GM19395 (cell line): ENCODE results near the gene RIOK3.
"Not testable (repeated sequence)": the region's sequence is repeated elsewhere in the genome, so short reads cannot be mapped to it uniquely, and the experiment has no call there.

Source experiments
- ATAC-seq: cut with Tn5 transposase; IDR thresholded peaks from one replicate; pipeline ENCODE4 v1.9.1; 2021; ENCODE audit warnings: mild to moderate bottlenecking, moderate library complexity; ENCODE audit not compliant: unreplicated experiment

The RIOK3 gene

GRCh38 chr18:23494992-23495391 lies 41.9 kb downstream of the RIOK3 start:
- ATAC-seq = no peak

GRCh38 chr18:23495723-23496440 lies 42.8 kb downstream of the RIOK3 start:
- no peak for ATAC-seq

- no peak for ATAC-seq
These were observed 45.0 kb downstream of the RIOK3 start for GRCh38 chr18:23498117-23498516.

- peak; percentile 55 for ATAC-seq
These were observed 45.8 kb downstream of the RIOK3 start for GRCh38 chr18:23498877-23499276.

GRCh38 chr18:23499291-23499781 lies 46.2 kb downstream of the RIOK3 start:
- no peak for ATAC-seq

- ATAC-seq = no peak
These were observed 48.5 kb downstream of the RIOK3 start for GRCh38 chr18:23501626-23502025.

- ATAC-seq = no peak
These were observed 49.5 kb downstream of the RIOK3 start for GRCh38 chr18:23502516-23503037.

GRCh38 chr18:23503038-23503962 lies 50.2 kb downstream of the RIOK3 start, which contains the start of gene RMC1:
Gene RMC1, plus strand, starts transcription at chr18:23503511. Its CDS starts 108 bp downstream, at chr18:23503619.
- ATAC-seq = peak; percentile 68

- ATAC-seq = no peak
These were observed 50.9 kb downstream of the RIOK3 start for GRCh38 chr18:23503963-23504344.

- ATAC-seq = peak; percentile 68
These were observed 51.6 kb downstream of the RIOK3 start for GRCh38 chr18:23504720-23505119.

- no peak for ATAC-seq
These were observed 53.3 kb downstream of the RIOK3 start for GRCh38 chr18:23506393-23506792.

GRCh38 chr18:23510923-23511322 lies 57.8 kb downstream of the RIOK3 start:
- ATAC-seq = not testable (repeated sequence)

- not testable (repeated sequence) for ATAC-seq
These were observed 59.1 kb downstream of the RIOK3 start for GRCh38 chr18:23512216-23512615.

GRCh38 chr18:23512641-23513040 lies 59.6 kb downstream of the RIOK3 start:
- ATAC-seq = no peak

- peak; percentile 90 for ATAC-seq
These were observed 62.9 kb downstream of the RIOK3 start for GRCh38 chr18:23515911-23516546.

- no peak for ATAC-seq
These were observed 66.6 kb downstream of the RIOK3 start for GRCh38 chr18:23519734-23520133.

- ATAC-seq = no peak
These were observed 68.2 kb downstream of the RIOK3 start for GRCh38 chr18:23521271-23521670.

GRCh38 chr18:23521907-23522306 lies 68.8 kb downstream of the RIOK3 start:
- ATAC-seq = no peak

- ATAC-seq = no peak
These were observed 70.5 kb downstream of the RIOK3 start for GRCh38 chr18:23523429-23524212.

GRCh38 chr18:23524213-23524707 lies 71.2 kb downstream of the RIOK3 start:
- no peak for ATAC-seq
